TTC549 (cell line): Measurements from ENCODE around the gene SEC61A1.

Experiments
- FAIRE-seq: peaks from 2 replicates; lab custom pipeline; 2012; peaks lifted over from hg19 to GRCh38; lab: Jason Lieb, UNC

Gene SEC61A1

DNA sequence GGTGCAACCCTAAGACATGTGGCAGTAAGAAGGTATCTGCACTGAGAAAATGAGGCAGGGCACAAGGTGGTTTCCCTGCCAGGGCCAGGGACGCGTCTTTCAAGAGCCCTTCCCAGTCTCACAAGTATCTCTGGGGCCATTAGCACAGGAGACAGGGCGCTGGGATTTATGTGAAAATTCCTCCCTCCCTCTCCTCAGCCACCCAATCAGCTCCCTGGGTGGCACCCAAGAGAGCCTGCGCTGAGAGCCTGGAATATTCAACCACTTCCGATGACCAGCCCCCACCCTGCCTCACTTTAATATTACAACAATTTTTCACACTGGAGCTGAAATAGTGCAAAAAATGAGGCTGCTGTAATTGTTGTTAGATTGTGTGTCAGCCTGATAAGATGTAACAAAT, 26.1 kb downstream of the SEC61A1 start:
- FAIRE-seq = no peak

DNA sequence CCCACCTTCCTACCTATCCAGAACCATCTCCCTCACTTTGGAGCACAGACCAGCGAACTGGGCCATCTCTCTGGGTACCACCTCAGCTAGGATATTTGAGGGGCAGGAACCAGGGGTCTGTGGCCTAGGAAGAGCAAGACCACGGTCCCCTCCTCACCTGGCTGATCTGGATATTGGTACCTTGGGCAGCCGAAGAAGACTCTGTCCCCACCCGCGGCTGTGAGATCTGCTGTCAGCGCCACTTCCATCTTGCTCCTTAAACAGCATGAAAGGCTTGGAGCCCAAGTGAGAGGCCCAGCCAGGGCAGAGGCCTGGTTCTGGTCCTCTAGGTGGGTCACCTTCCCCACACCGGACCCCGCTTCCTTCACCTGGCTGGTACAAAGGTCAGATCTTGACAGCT, 26.6 kb downstream of the SEC61A1 start:
- no peak for FAIRE-seq

DNA sequence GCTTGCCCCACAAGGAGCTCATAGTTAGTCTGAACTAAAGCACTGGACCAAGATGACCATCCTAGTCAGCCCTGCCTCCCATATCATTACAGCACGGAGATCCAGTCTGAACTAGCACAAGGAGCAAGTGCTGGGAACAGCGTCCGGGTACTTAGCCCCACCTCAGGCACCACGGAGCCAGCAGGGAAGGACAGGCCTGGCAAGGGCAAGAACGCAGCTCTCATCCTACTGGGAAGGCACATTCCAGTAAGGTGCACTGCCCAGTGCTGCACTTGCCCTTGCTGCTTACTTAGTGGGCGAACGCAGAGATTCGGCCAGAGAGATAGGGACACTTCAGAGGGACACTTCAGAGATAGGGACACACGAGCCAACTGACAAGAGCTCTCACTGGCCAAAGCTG, 27.6 kb downstream of the SEC61A1 start:
- no peak for FAIRE-seq

DNA sequence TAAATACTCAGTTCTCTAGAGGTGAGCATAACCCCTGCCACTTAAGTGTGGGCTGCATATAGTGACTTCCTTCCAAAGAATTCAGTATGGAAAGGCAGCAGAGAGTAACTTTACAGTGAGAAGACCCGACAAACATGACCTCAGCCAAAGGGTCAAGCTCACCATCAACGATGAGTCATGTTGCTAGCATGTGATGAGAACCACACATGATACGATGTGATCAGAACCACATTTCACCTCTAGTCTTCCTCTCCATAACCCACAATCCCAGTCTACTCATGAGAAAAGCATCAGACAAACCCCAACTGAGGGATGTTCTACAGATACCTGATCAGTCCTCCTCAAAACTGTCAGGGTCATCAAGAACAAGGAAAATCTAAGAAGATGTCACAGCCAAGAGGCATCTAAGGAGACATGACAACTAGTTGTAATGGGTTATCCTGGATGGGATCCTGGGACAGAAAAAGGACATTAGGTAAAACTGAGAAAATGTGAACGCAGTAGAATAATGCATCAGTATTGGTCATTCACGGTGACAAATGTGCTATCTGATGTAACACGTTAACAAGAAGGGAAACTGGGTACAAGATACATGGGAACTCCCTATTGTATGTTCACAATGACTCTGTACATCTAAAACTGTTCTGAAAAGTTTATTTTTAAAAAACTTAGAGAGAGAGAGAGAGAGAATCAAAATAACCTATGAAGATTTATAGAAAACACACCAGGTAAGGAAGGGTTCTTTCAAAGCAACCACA, 28.3 kb downstream of the SEC61A1 start:
- no peak for FAIRE-seq

DNA sequence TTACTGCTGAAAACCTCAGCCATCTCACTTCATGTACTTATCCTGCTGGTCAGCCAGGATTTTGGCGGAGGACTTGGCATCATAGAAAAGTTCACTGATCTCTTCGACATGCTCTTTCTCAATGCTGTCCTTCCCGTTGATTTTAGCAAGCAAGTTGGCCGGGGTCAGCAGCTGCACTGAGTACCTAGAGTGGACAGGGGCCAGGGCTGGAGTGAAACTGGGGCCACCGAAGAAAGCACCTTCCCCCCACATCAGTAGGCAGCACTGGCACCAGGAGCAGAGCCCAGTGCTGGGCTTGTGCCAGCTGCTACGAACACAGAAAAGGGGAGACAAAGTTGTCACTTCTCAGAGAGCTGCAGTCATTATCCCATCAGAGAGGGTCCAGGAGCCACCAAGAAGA, 29.0 kb downstream of the SEC61A1 start:
- no peak for FAIRE-seq

DNA sequence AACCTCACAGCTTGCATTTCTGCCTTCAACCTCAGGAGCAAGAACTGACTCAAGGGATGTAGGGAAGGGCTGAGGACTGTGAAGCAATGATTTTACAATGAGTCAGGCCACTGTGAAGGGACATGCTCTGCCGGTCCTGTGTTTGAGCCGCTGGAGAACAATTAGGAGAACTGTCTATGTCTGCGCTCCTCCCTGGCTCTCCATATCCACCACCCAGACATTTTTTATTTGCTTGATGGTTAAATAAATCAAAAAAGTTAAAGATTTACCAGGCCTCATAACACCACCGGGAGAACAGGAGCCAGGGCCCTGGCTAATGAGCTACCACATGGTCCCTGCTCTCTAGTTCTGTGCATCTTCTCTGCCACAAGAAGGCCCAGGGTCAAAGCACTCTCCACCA, 29.6 kb downstream of the SEC61A1 start:
- FAIRE-seq = no peak

DNA sequence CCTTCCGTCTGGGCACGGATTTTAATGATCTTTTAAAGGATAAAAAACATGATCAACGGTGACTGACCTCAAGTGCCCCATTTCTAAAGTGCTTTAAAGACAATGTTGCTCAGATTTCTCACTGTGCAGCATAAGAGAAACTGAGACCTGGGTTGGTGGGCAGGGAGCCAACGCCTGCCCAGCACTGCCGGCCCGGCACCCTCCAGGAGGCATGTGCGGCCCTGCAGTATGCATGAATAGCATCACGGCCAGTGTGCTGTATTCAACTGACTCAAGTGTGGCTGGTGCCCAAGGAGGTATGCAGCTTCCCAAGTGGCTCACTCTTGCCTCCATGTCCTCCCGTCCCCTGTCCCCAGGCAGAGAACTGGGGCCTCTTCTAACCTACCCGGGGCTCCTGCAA, 30.3 kb downstream of the SEC61A1 start:
- no peak for FAIRE-seq

DNA sequence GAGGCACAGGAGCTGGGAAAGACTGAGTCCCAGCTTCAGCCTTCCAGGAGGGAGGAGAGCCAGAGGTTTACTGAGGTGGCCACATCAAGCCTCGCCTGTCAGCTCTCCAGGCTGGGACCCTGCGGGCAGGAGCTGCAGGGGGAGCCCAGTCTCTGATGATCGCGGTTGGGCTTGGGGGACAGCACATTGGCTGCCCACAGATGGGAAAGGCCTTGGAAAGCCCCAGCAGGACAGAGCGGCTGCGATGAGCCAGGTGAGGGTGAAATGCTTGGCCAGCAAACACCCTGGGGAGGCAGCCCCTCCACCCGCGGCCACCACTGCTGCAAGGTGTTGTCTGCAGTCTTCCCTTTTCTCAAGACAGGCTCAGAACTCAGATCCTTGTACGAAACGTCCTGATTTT, 31.2 kb downstream of the SEC61A1 start:
- no peak for FAIRE-seq

DNA sequence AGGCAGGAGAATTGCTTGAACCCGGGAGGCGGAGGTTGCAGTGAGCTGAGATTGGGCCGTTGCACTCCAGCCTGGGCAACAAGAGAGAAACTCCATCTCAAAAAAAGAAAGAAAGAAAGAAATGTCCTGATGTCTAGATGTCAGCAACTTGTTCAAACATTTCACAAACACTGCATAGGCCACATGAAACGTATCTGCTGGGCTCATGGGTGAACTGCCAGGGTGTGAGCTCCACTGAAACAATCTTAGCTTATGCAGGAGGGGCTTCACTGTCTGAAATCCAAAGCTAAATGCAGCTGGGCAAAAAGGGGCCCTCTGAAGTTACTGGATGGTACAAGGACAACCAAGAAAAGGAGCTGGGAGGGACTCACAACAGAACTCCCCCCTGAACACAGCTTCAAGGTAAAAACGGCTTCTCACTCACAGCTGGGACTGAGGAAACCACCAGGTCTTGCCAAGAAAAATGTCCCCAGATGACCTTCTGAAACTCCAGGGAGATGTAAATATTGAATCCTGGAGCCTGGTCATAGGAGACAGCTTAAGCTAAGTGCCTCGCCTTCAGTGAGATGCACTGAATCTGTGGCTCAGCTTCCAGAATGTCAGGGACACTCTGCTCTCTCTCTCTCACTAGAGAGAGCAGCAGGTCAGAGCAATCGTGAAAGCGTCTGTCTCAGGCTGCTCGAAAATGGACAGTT, 31.9 kb downstream of the SEC61A1 start:
- FAIRE-seq = no peak

DNA sequence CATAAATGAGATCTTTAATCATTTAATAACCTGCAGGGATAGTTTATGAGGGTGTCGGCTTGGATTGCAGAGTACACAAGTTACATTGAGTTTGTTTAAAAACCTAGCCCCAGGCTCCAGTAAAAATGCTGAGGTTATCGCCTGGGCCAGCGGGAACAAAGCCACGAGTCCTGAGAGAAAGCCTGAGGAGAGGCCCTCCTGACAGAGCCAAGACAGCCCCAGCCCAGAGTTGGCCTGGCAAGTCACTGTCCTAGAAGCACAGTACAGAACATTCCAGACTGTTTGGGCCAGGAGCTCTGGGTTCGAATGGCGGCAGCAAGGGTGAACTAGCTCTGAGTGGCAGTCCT, 32.4 kb downstream of the SEC61A1 start:
- FAIRE-seq = no peak

DNA sequence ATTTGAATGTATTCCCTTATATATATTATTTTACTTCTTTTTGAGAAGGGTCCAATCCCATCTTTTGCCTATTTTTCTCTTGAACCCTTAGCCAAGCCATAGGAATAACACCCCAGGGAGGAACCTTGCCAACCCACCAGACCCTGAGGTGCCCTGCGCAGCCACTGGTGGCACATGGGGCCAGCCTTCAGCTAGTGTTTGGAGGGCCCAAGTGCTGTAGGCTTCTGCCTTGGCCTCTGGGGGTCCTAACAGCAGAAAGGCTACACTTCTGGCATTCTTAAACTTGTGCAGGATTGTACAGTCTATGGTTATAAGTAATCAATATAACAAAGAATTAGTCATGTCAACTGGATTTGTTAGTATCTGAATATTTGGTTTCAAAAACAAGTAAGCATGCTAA, 36.9 kb downstream of the SEC61A1 start:
- FAIRE-seq = no peak

DNA sequence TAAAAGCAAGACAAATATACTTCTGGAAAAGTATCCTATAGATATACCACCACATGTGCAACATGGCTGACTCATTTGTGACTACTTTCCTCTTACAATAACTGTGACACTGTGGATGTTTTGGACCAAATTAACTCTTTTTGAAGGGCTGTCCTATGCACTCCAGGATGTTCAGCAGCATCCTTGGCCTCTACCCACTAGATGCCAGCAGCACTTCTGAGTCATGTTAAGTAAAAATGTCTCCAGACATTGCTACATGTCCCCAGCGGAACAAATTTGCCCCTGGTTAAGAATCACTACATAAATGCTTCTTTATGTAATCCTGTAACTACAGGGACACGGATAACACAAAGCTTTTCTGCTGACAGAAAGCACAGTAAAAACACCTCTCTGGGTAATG, 39.3 kb downstream of the SEC61A1 start:
- no peak for FAIRE-seq

DNA sequence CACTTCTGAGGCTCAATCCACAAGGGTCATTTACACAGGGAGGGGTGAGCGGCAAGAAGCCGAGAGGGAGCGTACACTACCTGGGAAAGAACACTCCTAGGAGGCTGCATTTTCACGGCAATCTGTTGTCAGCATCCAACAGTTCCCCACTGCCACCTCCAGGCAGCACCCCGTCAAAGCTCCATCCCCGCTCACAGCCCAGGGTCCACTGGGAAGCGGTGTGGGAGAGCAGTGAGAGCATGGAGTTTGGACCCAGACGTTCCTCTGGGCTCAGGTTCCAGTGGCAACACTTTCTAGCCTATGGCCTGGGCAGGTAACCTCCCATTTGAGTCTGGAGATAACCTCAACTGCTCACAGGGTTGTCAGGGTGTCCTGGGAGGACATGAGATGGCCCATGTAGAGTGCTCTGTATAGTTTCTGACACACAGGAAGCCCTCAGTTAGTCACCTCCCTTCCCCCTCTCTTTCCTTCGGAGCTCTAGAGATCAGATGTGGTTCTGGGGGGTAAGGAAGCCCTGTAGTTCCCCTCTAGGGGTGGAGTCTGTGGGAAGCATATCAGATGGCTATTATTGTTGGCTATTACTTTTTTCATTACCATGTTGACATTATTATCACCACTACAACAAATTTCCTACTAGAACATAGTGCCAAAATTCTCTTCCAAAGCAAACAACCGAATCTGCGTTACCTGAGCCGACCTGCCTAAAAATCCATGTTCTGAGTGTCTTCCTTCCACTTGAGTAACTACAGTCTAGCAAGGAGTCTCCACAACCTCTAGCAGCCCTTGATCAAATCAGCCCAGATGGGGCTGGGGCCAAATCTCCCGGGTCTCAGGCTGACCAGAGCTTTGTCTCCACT, 42.3 kb downstream of the SEC61A1 start:
- FAIRE-seq = no peak

DNA sequence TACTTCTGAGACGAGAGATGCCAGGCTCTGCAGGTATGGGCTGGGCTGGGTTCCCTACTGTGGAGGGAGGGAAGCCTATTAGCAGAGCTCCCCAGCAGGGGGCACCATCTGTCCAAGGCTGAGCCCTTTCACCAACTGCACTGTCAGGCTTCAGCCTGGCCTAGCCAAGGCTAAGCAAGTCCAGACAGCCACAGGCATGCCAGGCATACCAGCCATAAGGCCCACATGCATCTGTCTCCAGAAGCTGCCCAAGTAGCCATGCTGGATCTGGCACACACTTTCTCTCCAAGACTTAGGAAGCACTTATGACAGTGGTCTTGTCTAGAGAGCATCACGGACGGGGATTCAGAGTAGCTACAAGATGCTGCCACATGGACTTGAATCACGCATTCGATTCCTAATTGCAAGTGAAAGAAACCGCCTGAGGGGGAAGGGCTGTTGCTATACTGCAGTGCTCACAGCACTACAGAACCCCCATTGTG, 43.0 kb downstream of the SEC61A1 start:
- FAIRE-seq = no peak

DNA sequence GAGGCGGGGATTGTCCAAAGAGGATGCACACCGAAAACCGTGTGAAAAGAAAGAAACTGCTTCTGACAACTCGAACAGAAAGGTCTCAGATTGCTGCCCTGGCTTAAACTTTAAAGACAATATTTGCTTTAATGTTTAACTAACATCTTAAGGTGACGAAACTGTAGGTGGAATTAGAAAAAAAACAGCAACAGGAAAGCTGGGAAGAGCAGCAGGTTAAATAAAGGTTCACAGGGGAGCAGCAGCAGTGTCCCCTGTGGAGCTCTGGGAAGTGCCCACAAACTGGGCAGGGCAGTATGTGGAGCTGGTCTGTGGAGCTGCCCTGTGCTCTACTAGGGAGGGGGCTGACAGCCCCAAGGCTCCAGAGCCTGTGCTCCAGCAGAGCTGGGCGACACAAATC, 46.0 kb downstream of the SEC61A1 start:
- FAIRE-seq = no peak

DNA sequence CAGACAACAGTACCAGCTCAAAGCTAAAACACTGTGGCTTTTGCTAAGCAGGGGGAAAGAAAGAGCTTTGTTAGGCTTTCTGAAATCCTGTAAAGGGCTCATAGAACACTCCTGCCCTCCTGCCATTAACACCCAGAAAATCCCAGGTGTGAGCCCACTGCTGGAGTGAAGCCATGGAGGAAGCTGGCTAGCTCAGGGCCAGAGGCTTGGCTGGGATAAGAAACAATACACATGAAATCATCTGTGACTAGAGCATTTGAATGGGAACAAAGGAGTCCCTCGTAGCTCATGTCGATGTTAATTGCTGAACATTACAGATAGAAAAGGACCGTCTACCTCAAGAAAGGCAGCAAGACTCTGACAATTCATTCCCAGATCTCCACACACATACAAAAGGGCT, 47.9 kb downstream of the SEC61A1 start:
- no peak for FAIRE-seq

DNA sequence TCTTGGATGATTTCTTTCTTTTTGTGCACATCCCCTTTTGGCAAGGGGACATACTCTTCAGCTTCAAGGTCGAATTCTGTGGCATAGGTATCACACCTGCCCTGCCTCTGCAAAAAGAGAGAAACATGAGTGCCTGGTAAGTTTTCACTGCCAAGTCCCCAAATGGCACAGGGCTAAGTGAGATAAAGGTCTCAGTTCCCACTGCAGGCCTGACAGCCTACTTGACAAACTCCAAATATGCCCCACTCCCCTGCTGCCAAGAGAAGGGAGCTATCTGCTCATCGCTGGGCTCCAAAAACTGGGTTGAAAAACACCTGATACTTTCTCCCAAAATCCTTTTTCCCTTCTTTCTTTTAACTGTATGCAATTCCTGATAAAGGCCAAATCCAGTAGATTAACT, 48.4 kb downstream of the SEC61A1 start:
- FAIRE-seq = no peak

DNA sequence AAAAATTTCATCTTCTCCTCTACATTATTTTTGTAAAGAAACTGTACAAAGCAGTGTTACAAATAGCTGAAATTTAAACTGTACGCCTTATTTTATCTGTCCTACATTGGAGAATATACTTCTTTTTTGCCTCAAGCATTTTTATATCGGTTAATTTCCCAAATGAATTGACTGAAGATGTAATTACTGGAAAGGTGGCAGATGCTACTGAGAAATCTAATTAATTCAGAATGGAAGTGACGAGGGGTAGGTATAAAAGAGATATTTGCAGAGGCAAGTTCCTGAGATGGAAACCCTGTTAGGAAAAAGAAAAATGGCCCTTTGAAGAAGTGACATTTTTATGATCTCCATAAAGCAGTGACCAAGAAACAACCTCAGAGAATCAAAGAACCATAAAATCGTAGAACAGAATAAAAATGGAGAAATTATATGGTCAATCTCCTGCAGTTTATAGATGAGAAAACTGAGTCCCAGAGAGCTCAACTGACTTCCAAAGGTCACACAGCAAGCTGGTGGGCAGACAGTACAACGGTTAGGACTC, 51.0 kb downstream of the SEC61A1 start:
- no peak for FAIRE-seq

DNA sequence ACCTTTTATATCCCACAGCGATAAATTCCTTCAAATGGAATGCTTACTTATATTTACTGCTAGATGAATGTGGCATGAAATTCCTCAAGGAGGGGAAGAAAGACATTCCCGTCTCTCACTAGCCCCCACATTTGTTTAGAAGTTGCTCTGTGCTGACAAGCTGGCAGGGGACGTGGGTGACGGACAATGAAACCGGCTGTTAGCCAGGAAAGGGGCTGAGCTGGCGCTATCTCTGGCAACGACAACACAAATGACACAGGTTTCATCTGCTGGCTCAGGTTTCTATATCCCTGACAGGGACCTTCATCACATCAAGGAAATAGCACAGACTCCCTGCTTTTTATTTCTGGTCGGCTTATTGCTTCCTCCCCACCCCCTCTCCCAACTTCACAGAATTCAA, 55.6 kb downstream of the SEC61A1 start:
- FAIRE-seq = no peak

DNA sequence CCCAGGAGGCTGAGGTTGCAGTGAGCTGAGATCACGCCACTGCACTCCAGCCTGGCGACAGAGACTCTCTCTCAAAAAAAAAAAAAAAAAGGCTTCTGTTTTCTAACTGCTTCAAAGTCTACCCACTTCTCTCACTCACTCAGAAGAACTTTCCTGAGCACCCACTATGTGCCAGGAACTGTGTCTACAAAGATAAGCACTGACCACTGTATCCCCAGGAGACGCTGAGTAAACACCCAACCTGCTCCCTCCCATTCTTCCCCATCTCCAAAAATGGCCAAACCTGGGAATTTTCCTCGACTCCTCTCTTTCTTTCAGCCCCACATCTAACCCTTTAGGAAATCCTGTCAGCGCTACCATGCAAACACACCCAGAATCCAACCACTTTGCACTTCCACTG, 58.9 kb downstream of the SEC61A1 start:
- no peak for FAIRE-seq

DNA sequence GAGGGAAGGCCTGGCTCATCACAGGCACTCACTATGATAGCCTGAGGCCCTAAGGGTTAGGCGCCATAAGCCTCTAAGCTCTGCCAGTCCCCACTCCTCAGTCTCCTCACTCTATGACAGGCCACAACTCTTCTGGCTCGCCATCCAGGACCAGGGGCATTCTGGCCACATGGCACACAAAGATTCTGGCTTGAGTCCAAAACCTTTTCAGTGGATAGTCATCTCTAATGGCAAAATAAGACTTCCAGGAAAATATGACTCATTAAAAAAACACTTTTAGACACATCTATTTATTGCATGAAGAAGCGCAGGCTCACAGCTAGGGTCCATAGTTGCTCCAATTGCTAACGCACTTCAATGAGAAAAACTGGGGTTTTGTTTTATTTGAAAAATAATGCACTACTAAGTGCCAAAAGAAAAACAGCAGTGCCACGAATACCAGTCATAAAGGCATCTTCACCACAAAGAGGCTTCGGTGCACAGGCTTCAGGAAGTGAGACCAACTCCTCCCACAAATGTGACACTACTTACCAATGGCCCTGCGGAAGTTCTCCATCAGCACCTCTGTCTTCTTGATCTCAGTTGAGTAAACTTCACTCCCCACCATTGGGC, 60.2 kb downstream of the SEC61A1 start:
- FAIRE-seq = no peak
